ENCODE data around the gene B4GALT6. TPM values are rescaled to one million over a fixed set of nuclear protein-coding genes. Genes with fewer than 3 reads are reported as not detected.

B4GALT6 gene
- total RNA-seq, 1 donor: 2.2 TPM

- no peak for TF ChIP-seq CTCF (IDR thresholded peaks at IDR 0.05; ENCODE audit: extremely low read depth, low read depth, low read length)
- Histone ChIP-seq H3K4me1 (ENCODE audit: insufficient read depth, low read length) (peaks cover 7% of the 10 kb centered on the region), H3K27ac (ENCODE audit: low read depth, low read length) (no peak overlapping the region), H3K79me2 (ENCODE audit: insufficient read depth, low read length) (no peaks in the 10 kb centered on the region), H4K20me1 (ENCODE audit: insufficient read depth, low read length) (no peaks in the 10 kb centered on the region), H3K9me3 (ENCODE audit: low read depth, low read length) (no peaks in the 10 kb centered on the region), H3K36me3 (ENCODE audit: insufficient read depth, low read length) (no peaks in the 10 kb centered on the region), H3K4me2 (ENCODE audit: insufficient read depth, low read length) (no peak overlapping the region), H2AFZ (ENCODE audit: low read length) (no peak overlapping the region), H3K27me3 (ENCODE audit: insufficient read depth, low read length) (no peaks in the 10 kb centered on the region), H3K4me3 (ENCODE audit: insufficient read depth, low read length) (no peak overlapping the region)
- DNase-seq (ENCODE audit: insufficient read length, low spot score, missing footprints): no peak
Observed at GRCh38 chr18:31688606-31689005, 4.2 kb upstream of the B4GALT6 start.

- no peak overlapping the region for H2AFZ ChIP-seq (ENCODE audit: low read length)
- no peaks in the 10 kb centered on the region for H4K20me1 ChIP-seq (ENCODE audit: insufficient read depth, low read length)
- no peaks in the 10 kb centered on the region for H3K27me3 ChIP-seq (ENCODE audit: insufficient read depth, low read length)
- peaks cover 8% of the 10 kb centered on the region for H3K4me1 ChIP-seq (ENCODE audit: insufficient read depth, low read length)
- DNase-seq (ENCODE audit: insufficient read length, low spot score, missing footprints): peak; percentile 66
- peaks cover 3% of the 10 kb centered on the region for H3K79me2 ChIP-seq (ENCODE audit: insufficient read depth, low read length)
- no peak overlapping the region for H3K4me3 ChIP-seq (ENCODE audit: insufficient read depth, low read length)
- H3K36me3 ChIP-seq (ENCODE audit: insufficient read depth, low read length): no peaks in the 10 kb centered on the region
- no peak overlapping the region for H3K27ac ChIP-seq (ENCODE audit: low read depth, low read length)
- peak; percentile 29 for TF ChIP-seq CTCF (IDR thresholded peaks at IDR 0.05; ENCODE audit: extremely low read depth, low read depth, low read length)
- H3K9me3 ChIP-seq (ENCODE audit: low read depth, low read length): no peaks in the 10 kb centered on the region
- no peak overlapping the region for H3K4me2 ChIP-seq (ENCODE audit: insufficient read depth, low read length)
Observed at GRCh38 chr18:31686986-31687928, 2.9 kb upstream of the B4GALT6 start.

GRCh38 chr18:31686572-31686971 is 2.2 kb upstream of the B4GALT6 start:
- Histone ChIP-seq H3K79me2 (ENCODE audit: insufficient read depth, low read length) (peaks cover 3% of the 10 kb centered on the region), H3K4me2 (ENCODE audit: insufficient read depth, low read length) (no peak overlapping the region), H3K36me3 (ENCODE audit: insufficient read depth, low read length) (no peaks in the 10 kb centered on the region), H3K4me1 (ENCODE audit: insufficient read depth, low read length) (peaks cover 8% of the 10 kb centered on the region), H3K9me3 (ENCODE audit: low read depth, low read length) (no peaks in the 10 kb centered on the region), H3K27me3 (ENCODE audit: insufficient read depth, low read length) (no peaks in the 10 kb centered on the region), H3K4me3 (ENCODE audit: insufficient read depth, low read length) (no peak overlapping the region), H3K27ac (ENCODE audit: low read depth, low read length) (no peak overlapping the region), H2AFZ (ENCODE audit: low read length) (no peak overlapping the region), H4K20me1 (ENCODE audit: insufficient read depth, low read length) (no peaks in the 10 kb centered on the region)
- no peak for DNase-seq (ENCODE audit: insufficient read length, low spot score, missing footprints)
- TF ChIP-seq CTCF (IDR thresholded peaks at IDR 0.05; ENCODE audit: extremely low read depth, low read depth, low read length): no peak

Measured in osteoblast (primary cell).